Naive B cell (primary cell): Measurements from ENCODE around the gene MAN1C1. TPM values are rescaled to one million over a fixed set of nuclear protein-coding genes. Genes with fewer than 3 reads are reported as not detected.

Source experiments
- ATAC-seq, 2 donors: fragments of 150-1000 bp; cut with Tn5 transposase; 2 replicates each; pipeline ENCODE4 v1.10.0; 2021; ENCODE audit warnings: low read depth in 2 of 2, mild to moderate bottlenecking in 2 of 2, moderate library complexity in 2 of 2
- DNase-seq: peaks from one replicate; pipeline ENCODE4 v3.0.0; 2022
- H3K27ac Mint-ChIP-seq, 6 donors: one replicate each; pipeline ENCODE4 v1.8.0; 2020 to 2022; ENCODE audit warnings: mild to moderate bottlenecking in 6 of 6, mixed read lengths in 6 of 6, moderate library complexity in 5 of 6, inconsistent platforms in 2 of 6
- H3K27me3 Mint-ChIP-seq, 3 donors: one replicate each; pipeline ENCODE4 v1.8.0; 2021 to 2022; ENCODE audit warnings: mixed read lengths in 3 of 3, mild to moderate bottlenecking in 1 of 3
- H3K36me3 Mint-ChIP-seq, 2 donors: one replicate each; pipeline ENCODE4 v1.8.0; 2020 to 2022; ENCODE audit warnings: mixed read lengths in 2 of 2, inconsistent platforms in 1 of 2, mild to moderate bottlenecking in 1 of 2
- H3K4me1 Mint-ChIP-seq, 3 donors: one replicate each; pipeline ENCODE4 v1.8.0; 2020 to 2022; ENCODE audit warnings: mixed read lengths in 3 of 3, inconsistent platforms in 1 of 3, mild to moderate bottlenecking in 1 of 3, moderate library complexity in 1 of 3
- H3K4me3 Mint-ChIP-seq, 8 donors: one replicate each; pipeline ENCODE4 v1.8.0; 2020 to 2022; ENCODE audit warnings: mild to moderate bottlenecking in 8 of 8, mixed read lengths in 8 of 8, moderate library complexity in 8 of 8, inconsistent platforms in 2 of 8
- H3K9me3 Mint-ChIP-seq, 7 donors: one replicate each; pipeline ENCODE4 v1.8.0; 2020 to 2022; ENCODE audit warnings: mixed read lengths in 7 of 7, mild to moderate bottlenecking in 5 of 7, inconsistent platforms in 2 of 7, moderate library complexity in 1 of 7
- polyA plus RNA-seq, 6 donors: library from polyadenylated mRNA; unstranded; fragments of 300-500 nt; fragmentation: Illumina TruSeq; gene quantifications; one replicate each; pipeline ENCODE4 v1.2.3, GENCODE V29; 2021; ENCODE audit warnings: low read depth in 6 of 6

The MAN1C1 gene
- polyA plus RNA-seq, 6 donors from 2014 or later = 0.16 to 0.52 (median 0.44) TPM; not detected in 3

DNA sequence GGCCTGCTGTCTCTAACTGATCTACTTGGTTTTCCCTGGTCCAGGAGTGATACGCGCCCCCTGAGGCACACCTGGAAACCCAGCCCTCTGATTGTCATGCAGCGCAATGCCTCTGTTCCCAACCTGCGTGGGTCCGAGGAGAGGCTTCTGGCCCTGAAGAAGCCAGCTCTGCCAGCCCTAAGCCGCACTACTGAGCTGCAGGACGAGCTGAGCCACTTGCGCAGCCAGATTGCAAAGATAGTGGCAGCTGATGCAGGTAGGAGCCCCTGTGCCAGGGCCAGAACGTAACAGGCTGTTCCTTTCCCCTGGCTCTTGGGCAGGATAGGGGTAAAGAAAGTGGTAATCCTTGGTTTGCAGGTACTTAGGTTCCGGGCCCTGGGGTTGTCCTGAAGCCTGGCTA is 210.0 kb downstream of the MAN1C1 start:
- no peaks in the 10 kb centered on the region for H3K27me3 Mint-ChIP-seq
- peaks cover 21 to 23% of the 10 kb centered on the region in 2 donors for H3K36me3 Mint-ChIP-seq
- no peak for DNase-seq
- H3K27ac Mint-ChIP-seq = no peak overlapping the region
- ATAC-seq = no peak
- no peaks in the 10 kb centered on the region for H3K9me3 Mint-ChIP-seq
- H3K4me1 Mint-ChIP-seq = peaks cover 8 to 15% (median 11%) of the 10 kb centered on the region in 3 donors
- no peak overlapping the region for H3K4me3 Mint-ChIP-seq

DNA sequence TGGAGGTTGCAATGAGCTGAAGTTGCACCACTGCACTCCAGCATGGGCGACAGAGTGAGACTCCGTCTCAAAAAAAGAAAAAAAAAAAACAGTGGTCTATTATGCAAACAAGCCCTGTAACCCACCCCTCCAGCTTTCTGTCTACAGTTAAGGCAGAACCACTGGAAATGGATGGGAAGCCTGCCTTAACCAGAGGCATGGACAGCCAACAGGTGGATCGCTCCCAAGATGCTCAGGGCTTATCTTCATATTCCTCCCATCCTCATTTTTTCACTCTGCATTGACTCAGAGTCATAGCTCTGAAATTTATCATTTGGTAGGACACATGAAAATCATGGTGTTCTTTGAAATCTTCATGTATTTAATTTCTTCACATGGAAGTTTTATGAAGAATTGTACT is 211.9 kb downstream of the MAN1C1 start:
- Mint-ChIP-seq H3K36me3 (peaks cover 21 to 25% of the 10 kb centered on the region in 2 donors), H3K4me1 (peaks cover 0 to 6% (median 3%) of the 10 kb centered on the region in 3 donors), H3K4me3 (no peak overlapping the region), H3K27ac (no peak overlapping the region), H3K27me3 (no peaks in the 10 kb centered on the region), H3K9me3 (no peaks in the 10 kb centered on the region)
- no peak for ATAC-seq
- no peak for DNase-seq

DNA sequence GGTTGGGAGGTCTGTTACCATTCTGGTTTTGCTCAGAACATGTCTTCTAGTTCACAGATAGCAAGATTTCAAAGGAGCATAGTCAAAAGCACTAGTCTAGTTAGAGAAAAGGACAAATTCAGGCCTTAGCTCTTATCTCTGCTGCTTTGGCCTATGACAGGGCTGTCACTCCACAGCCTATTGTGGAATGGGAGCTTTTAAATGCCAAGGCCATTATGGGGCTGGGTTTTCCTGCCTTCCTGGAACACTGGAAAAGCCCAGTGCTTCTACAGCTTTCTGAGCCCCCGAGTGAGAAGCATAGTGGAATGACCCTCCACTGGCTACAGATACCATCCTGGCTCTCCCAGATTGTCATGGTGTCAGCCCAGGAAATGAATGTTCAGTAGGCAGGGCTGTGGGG is 212.5 kb downstream of the MAN1C1 start:
- no peaks in the 10 kb centered on the region for H3K27me3 Mint-ChIP-seq
- H3K4me1 Mint-ChIP-seq = peaks cover 0 to 6% (median 3%) of the 10 kb centered on the region in 3 donors
- no peak overlapping the region for H3K4me3 Mint-ChIP-seq
- H3K27ac Mint-ChIP-seq = no peak overlapping the region
- peaks cover 21 to 25% of the 10 kb centered on the region in 2 donors for H3K36me3 Mint-ChIP-seq
- DNase-seq (no peak), ATAC-seq (no peak)
- no peaks in the 10 kb centered on the region for H3K9me3 Mint-ChIP-seq

DNA sequence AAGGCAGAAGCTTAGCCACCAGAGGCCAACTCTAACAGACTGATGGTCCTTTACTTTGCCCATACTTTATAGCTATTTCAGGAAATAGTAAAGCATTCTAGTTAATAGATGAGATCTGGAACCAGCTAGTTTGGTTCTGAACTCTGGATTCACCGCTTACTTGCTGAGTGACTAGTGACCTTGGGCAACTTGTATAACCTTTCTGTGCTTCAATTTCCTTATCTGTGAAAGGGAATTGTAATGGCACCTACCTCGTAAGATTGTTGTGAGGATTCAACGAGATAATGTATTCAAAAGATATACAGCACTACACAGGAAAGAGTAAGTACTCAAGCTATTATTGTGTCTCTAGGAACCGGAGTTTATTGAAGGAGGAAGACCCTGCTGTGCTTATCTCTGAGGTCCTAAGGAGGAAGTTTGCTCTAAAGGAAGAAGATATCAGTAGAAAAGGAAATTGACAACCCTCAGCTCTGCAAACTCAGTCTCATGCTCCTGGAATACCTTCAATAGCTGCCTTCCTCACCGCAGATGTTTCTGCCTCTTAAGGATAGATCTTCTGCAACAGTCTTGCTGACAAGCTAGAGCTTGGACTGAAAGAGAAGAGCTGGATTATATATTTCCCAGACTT is 215.1 kb downstream of the MAN1C1 start:
- peaks cover 25 to 28% of the 10 kb centered on the region in 2 donors for H3K36me3 Mint-ChIP-seq
- H3K4me3 Mint-ChIP-seq = no peak overlapping the region
- no peaks in the 10 kb centered on the region for H3K4me1 Mint-ChIP-seq
- no peaks in the 10 kb centered on the region for H3K27me3 Mint-ChIP-seq
- ATAC-seq (no peak), DNase-seq (no peak)
- H3K27ac Mint-ChIP-seq = no peak overlapping the region
- H3K9me3 Mint-ChIP-seq = no peaks in the 10 kb centered on the region

DNA sequence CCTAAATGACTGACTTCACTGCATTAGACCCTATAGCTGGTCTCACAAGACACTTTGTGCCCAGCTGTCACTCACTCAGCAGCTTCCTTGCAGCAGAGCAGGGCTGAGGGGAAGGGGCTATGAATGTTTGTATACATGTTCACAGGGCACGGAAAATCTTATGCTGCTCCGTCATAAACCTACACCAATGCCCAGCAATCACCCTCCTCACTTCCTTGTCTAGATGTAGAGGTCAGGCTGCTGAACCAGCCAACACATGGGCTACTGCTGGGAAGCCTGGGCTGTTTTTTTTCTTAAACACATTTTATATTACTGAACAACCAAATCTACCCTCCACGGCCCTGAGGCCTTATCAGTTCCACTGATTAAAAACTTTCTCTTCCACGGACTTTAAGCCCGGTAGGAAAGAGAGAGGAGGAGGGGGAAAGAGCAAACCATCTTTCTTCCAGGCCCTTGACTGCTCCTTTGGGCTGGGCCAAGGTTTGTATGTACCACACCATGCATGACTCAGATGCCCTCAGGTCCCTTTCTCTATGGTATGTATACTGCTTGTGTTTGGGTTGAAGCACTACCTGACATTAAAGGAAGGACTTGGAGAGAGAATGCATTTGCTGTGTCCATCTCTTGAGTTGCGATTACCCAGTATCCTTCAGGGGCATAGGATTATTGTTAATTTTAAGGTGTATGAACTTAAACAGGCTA is 215.9 kb downstream of the MAN1C1 start:
- Mint-ChIP-seq H3K4me1 (no peaks in the 10 kb centered on the region), H3K27ac (no peak overlapping the region), H3K27me3 (no peaks in the 10 kb centered on the region), H3K36me3 (peaks cover 25 to 28% of the 10 kb centered on the region in 2 donors), H3K9me3 (no peaks in the 10 kb centered on the region), H3K4me3 (no peak overlapping the region)
- DNase-seq (no peak), ATAC-seq (no peak)

DNA sequence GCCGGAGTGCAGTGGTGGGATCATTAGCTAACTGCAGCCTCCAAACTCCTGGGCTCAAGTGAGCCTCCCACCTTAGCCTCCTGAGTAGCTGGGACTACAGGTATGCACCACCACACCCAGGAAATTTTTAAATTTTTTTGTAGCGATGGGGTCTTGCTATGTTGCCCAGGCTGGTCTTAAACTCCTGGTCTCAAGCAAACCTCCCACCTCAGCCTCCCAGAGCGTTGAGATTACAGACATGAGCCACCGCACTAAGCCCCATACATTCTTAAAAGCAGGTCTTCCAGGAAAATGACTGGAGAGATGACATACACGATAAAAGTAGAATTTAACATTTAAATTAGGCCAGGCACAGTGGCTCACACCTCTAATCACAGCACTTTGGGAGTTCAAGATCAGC is 216.6 kb downstream of the MAN1C1 start:
- ATAC-seq (no peak), DNase-seq (no peak)
- peak overlapping the region in 1 of 6 donors; percentile 11 for H3K27ac Mint-ChIP-seq
- H3K27me3 Mint-ChIP-seq = no peaks in the 10 kb centered on the region
- no peak overlapping the region for H3K4me3 Mint-ChIP-seq
- H3K36me3 Mint-ChIP-seq = peaks cover 20 to 23% of the 10 kb centered on the region in 2 donors
- H3K9me3 Mint-ChIP-seq = no peaks in the 10 kb centered on the region
- H3K4me1 Mint-ChIP-seq = no peaks in the 10 kb centered on the region

Other genes starting within 250 kb of the MAN1C1 start
- gene RHCE, start 196.0 kb upstream of the MAN1C1 start, polyA plus RNA-seq = under 1 TPM in 3 of 6 donors, not detected in 3; 0.23 to 0.70 (median 0.28) TPM
- gene MACO1, start 185.9 kb upstream of the MAN1C1 start, polyA plus RNA-seq = 1 to 10 TPM; 2.7 to 9.9 (median 7.2) TPM
- 10 to 100 TPM; 19.1 to 25.9 (median 20.5) TPM for gene LDLRAP1, start 73.2 kb upstream of the MAN1C1 start, polyA plus RNA-seq
- gene SELENON, start 183.4 kb downstream of the MAN1C1 start, polyA plus RNA-seq = 1 to 10 TPM; 1.2 to 3.3 (median 1.3) TPM
- gene MTFR1L, start 203.2 kb downstream of the MAN1C1 start, polyA plus RNA-seq = 10 to 100 TPM; 31.9 to 70.8 (median 38.7) TPM
- under 1 TPM in 1 of 6 donors, not detected in 5; 0.15 TPM for gene AUNIP, start 242.7 kb downstream of the MAN1C1 start, polyA plus RNA-seq